OCI-LY1 (cell line): Measurements from ENCODE around the gene LYPD6.

Experiments used
- CTCF ChIP-seq: fragments of 200-600 bp; sonication (generic), shearing (Covaris generic); IDR thresholded peaks from 2 replicates; pipeline ENCODE4 v1.5.1; 2017; ENCODE audit warnings: mild to moderate bottlenecking, antibody characterized with exemption, low read length, moderate library complexity, mixed read lengths
- EZH2 ChIP-seq: fragments of 200-600 bp; sonication (generic), shearing (Covaris generic); IDR thresholded peaks from 2 replicates; pipeline ENCODE4 v1.8.0; 2017; ENCODE audit warnings: borderline replicate concordance, mixed run types, mild to moderate bottlenecking, antibody characterized with exemption, low read length, moderate library complexity, mixed read lengths

DNA sequence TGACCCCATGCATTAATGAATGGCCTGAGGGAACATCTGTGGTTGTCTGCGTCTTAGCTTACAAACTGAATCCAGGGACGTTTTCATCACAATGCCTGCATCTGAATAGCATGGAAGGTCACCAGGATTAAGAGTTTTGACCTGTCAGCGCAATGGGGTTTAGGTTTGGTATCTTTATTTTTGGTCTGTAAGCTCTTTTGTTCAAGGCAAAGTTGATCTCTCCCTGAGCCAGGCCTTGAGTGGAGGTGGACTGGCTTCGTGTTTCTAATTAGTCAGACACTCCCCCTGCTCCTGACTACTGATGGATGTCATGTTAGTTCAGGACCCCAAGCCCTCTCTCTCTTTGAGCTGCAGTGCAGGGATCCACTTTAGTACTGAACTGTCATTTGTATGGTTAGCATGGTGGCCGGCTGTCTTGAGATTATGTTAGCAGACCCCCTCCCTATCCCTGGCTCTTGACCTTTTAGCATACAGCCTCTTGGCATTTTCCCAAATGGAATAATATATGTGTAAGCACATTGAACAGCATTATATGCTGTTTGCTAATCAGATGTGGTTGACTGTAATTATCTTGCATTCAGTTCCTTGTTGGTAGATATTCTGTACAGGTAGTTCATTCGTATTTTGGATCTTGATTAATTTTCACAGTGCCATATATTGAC lies 59.2 kb downstream of the LYPD6 start:
- TF ChIP-seq CTCF (no peak), EZH2 (no peak)
